Measurements from ENCODE around the gene TACR2. TPM values are rescaled to one million over a fixed set of nuclear protein-coding genes. Genes with fewer than 3 reads are reported as not detected.

TACR2 gene
- 0.28 TPM in 1 of 2 replicates, not detected in the other for total RNA-seq

DNA sequence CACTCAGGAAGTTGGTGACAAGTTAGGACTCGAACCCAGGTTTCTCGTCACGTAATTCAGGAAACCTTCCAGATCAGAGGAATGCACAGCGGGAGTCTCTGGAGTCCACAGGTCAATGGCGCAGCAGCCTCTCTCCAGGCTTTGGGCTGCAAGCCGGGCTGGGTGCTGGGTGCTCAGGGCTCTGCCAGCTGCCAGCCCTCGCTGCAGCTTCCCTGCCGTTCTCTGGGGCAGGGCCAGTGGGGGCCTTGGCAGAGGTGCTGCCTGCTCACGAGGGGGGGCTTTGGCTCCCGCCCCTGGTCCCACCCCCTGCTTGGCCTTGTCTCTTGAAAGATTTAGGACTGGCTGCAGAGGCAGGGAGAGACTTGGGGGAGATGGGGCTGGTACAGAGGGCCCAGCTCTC, at the start of gene TACR2:
TSS of gene TACR2 (minus strand) at position 224 of the 400 bp plus-strand sequence. CDS start 595 bp downstream, outside the sequence.

DNA sequence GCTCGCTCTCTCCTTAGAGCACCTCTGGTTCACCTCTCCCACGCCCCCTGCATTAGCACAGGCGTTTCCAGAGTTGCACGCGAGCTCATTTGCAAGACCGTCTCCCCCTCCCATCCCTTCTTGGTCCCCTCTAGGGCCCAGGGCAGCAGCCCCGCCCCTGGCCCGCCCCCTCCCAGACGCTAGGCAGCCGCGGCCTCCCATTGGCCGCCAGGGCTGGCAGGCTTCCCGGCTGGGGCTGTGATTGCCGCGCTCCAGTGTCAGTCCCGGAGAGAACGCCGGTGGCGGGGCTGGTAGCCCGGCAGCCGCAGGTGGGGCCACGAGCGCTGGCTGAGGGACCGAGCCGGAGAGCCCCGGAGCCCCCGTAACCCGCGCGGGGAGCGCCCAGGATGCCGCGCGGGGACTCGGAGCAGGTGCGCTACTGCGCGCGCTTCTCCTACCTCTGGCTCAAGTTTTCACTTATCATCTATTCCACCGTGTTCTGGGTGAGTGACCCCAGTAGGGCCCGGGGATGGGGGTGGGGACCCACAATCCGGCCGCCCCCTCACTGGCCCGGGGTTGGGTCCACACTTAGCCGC, 34.6 kb upstream of the TACR2 start, which contains the start of gene TSPAN15:
TSS of gene TSPAN15 (plus strand) at position 257 of the 575 bp plus-strand sequence. CDS start at position 387, 130 bp downstream.

Other genes with a start within 250 kb of the TACR2 start
- gene SUPV3L1, start 236.7 kb downstream of the TACR2 start, total RNA-seq: 15.8 and 25.6 TPM in 2 replicates
- gene HKDC1, start 196.6 kb downstream of the TACR2 start, total RNA-seq: 0.23 and 0.49 TPM in 2 replicates
- 243 and 244 TPM in 2 replicates for gene HK1, start 138.4 kb downstream of the TACR2 start, total RNA-seq
- 12.0 and 18.0 TPM in 2 replicates for gene TSPAN15, start 34.5 kb upstream of the TACR2 start, total RNA-seq
- not detected in 2 replicates for gene NEUROG3, start 156.5 kb upstream of the TACR2 start, total RNA-seq
- gene FAM241B, start 213.3 kb upstream of the TACR2 start, total RNA-seq: 2.1 and 3.6 TPM in 2 replicates

Data from airway epithelial cell (primary cell).